HG02885 (cell line): Measurements from ENCODE around the gene SRRT.
"Not testable (repeated sequence)": the region's sequence is repeated elsewhere in the genome, so short reads cannot be mapped to it uniquely, and the experiment has no call there.

Experiments used
- ATAC-seq: cut with Tn5 transposase; IDR thresholded peaks from one replicate; pipeline ENCODE4 v1.9.1; 2021; ENCODE audit warnings: mild to moderate bottlenecking; ENCODE audit not compliant: unreplicated experiment, poor library complexity

SRRT gene

DNA sequence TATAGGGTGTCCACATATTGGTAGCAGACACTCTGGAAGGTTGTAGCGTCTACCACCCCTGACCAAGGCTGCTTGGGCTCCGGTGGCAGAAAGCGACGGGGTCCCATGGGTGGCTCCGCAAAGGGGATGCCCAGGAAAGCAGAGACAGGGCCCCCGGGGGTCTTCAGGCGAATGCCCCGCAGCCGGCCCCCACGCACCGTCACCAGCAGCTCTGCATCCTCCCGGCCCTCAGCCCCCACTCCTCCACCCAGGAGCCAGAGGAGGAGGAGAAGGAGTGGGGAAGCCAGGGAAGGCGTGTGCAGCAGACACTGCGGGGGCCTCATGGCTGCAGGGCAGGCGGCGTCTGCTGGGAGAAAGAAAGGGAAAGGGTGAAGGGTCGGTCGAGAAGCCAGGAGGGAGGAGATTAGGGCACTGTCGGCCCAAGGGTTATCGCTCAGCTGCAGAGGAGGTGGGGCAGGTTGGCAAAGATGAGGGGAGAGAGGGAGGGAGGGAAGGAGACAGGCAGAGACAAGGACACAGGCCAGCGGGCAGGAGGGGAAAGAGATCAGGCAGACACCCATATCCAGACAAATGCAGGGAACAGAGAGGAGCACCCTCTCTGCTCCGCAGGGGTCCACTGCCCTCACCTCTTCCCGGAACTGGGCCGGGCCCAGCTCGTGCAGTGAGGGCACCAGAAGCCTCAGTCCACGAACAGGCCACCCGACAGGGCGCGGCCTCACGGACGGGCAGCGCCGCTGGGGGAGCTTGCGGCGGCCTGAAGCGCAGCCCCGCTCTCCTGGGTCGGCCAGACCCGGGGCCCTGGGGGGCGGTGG, 19.2 kb downstream of the SRRT start:
- no peak for ATAC-seq

DNA sequence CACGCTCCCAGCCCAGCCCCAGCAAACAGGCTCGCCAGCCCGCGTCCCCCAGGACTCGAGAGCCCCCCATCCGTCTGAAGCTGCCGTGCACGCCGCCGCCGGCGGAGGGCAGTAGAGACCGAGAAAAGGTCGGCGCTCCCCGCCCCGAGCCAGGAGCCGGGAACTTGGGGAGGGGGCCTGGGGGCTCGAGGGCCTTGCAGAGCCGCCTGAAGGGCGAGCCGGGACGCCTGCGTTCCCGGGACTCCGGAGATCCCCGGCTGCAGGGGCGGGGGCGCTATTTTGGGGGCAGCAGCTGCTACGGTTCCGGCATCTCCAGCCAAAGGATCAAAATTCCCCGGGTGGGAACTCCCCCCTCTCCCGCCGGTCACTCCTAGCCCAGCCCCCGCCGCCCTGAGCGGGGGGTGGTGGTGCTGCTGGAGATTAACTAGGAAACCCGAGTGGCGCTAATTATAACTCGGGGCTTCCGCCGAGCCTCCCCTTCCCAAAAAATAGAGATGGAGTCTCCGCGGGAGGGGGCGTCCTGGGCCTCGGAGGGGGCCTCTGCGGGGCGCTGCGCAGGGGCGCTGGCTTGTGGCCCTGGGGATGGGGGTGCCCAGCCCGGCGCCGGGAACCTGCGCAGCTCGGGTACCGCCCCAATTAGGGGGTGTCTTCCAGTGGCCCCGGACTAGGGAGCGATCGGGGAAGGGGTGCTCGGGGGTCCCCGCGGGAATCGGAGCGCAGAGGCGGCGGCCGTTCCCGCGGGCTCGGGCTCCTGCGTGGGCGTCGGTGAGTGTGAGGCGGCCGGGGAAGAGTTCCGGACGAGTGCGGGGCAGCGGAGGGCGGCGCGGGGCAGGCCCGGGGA, 20.2 kb downstream of the SRRT start:
- no peak for ATAC-seq

DNA sequence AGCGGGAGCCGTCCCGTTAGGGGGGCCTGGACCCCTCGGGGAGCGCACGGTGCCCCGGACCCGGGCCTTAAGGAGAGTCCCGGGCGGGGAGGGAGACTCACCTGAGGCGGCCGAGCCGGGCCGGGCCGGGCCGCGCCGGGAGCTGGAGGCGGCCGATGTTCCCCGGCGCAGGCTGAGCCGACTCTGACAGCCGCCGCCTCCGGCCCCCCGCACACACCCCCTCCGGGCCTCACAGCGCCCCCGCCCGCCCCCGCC, 20.7 kb downstream of the SRRT start, which contains the start of gene ACHE:
TSS of gene ACHE (minus strand) at position 188 of the 255 bp plus-strand sequence. CDS start 1,656 bp downstream, outside the sequence.
- ATAC-seq: no peak

DNA sequence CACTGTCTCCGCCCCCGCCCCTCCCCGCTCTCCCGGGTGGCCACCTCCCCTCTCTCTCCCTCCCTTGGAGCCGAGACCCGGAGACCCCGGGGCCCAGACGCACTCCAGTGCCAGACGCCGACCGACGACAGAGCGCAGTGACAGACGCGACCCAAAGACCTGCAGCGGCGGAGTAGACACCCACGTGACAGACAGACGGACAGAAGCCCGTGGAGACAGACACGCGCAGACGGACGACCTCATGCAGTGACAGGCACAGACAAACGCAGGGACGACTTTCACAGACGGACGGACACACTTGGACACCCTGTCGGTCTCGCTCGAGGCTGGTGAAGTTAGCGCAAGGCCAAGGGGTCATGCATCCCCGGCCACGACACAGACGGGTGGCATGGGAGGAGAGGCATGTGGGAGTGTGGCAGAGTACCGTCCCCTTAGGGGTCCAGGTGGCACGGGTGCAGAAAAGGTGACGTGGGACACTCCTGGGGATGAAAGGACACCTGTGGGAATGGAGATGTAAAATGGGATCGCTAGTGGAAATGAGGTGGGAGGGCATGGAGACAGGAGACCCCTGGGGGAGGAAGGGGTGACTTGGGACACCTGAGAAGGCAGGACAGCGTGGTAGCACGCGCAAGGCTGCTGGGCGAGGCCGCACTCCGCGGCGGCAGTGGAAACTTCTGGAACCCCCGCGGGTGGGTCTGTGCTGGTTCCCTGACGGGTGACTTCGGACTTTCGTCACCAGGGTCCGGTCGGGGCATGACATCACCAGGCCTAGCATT, 21.2 kb downstream of the SRRT start:
- ATAC-seq: no peak

DNA sequence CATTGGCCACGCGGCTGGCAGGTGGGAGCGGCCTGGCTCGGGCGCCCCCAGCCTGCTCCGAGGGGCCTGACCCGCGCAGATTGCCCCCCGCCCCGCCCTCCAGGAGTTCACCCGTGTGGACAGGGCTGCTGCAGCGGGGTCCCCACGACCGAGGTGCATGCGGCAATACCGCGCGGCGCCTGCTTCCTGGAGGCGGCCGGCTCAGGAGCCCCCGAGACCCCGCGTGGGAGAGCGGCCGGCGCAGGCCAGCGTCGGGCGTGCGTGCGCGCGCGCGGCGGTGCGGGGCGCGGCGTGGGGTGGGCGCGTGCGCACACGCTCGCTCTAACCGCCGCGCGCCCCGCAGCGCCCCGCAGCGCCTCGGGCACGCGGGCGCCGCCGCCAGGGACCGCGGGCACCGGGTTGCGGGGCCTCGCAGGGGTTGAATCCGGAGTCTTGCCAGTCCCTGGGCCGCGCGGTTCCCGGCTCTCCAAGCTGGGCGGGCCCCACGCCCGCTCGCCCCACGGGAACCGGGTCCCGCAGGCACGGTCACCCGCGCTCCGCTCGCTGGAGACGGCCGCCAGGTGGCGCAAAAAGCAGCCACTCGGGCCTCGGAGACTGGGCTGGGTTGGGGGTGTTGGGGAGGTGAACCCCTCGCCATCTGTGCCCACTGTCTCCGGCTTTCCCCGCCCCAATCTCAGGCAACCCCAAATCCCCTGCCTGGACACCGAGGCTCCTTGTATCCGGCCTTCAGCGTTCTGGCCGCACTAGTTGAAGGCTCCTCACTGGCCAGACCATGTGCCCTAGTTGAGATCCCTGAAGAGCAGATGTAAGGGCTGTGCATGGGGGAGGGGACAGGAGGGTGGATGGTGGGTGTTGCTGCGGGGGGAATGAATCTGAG, 22.1 kb downstream of the SRRT start:
- ATAC-seq: no peak

DNA sequence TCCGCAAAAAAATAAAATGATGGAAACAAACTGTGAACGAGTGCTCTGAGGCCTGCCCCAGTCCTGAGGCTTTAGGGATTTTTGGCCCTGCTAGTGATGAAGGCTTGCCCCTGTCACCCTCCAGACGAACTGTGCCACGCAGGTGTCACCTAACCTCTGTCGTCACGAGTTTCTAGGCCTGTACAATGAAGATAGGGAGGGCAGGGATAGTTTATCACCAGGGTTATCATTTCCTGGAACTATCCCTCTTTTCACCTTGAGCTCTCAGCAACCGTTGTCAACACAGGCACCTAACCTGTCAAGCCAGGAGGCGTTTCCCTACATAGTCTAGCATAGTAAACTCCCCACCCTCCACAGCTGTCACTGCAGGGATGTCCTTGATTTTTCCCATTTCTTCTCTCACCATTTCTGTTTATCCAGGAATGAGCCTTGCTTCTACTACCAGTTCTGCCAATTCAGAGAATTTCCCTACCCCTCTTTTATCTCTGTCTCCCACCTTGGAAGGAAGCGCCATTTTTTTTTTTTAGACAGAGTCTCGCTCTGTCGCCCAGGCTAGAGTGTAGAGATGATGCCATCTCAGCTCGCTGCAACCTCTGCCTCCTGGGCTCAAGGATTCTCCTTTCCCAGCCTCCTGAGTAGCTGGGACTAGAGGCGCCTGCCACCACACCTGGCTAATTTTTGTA, 23.0 kb downstream of the SRRT start:
- no peak for ATAC-seq

DNA sequence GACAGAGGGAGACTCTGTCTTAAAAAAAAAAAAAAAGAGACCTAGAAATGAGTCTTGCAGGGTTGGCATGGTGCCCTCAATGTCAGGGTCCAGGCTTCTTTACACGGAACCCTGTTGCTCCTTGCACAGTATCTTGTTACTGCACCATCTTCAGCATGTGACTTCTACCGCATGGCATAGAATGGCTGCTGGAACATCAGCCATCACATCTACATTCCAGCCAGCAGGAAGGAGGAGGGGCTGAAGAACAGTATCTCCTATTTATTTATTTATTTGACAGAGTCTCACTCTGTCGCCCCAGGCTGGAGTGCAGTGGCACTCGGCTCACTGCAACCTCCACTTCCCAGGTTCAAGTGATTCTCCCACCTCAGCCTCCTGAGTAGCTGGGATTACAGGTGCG, 24.5 kb downstream of the SRRT start:
- no peak for ATAC-seq

DNA sequence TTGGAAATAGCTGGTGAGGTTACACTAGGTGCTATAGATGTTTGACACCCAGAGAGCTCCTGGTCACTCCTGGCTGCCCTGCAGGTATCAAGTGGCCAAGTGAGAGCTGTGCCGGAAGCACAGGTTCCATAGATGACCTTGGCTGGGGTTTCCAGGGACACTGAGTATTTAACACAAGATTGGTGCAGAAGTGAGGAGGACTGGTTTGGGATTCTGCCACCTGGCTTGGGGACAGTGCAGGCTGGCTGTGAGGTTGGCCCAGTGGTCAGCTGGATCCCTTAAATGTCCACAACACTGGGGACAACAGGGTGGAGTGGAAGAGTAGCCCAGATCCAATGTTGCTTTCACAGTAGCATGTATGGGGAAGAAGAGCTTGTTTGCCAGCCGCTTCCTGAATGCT, 26.1 kb downstream of the SRRT start:
- no peak for ATAC-seq

DNA sequence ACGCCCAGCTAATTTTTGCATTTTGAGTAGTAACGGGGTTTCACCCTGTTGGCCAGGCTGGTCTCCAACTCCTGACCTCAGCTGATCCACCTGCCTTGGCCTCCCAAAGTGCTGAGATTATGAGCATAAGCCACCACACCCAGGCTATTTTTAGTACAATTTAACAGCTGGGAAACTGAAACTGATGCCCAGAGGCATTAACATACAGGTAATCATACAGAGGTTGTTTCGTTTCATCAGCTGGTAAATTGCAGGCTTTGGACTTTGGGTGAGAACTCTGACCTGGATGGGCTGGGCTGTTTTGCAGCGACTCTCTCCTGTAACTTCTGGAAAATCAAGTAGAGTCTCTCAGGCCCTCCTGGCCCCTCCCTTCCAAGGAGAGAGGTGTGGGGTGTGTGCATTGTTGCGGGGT, 27.0 kb downstream of the SRRT start:
- no peak for ATAC-seq

DNA sequence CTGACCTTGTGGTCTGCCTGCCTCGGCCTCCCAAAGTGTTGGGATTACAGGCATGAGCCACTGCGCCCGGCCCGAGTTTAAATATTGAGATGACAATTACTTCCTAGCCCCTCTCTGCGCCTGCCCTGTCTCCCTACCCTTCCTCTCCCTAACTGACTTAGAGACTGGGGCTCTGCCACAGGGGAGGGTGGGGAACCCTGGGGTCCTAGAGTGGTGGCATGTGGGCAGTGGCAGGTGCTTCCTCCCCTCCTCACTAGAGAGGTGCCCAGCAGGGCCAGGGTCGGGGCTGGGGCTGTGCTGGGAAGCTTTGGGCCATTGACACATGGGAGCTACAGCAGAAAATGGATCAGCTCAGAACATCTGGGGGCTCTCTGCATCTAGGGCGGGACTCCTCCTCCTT, 27.7 kb downstream of the SRRT start:
- ATAC-seq: no peak

DNA sequence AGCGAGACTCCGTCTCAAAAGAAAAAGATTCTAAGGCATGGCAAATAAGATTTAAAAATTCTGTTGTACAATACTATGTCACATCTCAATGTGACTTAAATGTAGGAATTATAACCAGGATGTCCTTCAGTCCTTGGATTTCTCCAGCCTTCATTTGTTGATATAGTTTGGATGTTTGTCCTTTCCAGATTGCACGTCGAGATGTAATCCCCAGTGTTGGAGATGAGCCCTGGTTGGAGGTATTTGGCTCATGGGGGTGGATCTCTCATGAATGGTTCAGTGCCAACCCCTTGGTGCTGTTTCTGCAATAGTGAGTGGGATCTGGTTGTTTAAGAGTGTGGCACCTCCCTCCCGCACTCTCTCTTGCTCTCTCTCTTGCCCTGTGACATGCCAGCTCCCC, 33.6 kb downstream of the SRRT start:
- ATAC-seq: no peak

DNA sequence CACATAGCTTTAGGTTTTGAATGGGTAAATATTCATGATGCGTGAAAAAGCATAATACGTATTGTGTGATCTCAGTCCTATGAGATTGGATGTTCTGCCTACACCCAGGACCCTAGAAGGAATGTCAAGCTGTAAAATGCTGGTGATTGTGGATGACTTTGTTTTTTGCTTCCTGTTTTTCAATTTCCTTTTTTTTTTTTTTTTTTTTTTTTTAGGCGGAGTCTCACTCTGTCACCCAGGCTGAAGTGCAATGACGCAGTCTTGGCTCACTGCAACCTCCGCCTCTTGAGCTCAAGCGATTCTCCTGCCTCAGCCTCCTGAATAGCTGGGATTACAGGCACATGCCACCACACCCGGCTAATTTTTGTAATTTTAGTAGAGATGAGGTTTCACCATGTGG, 35.5 kb downstream of the SRRT start:
- ATAC-seq: not testable (repeated sequence)

DNA sequence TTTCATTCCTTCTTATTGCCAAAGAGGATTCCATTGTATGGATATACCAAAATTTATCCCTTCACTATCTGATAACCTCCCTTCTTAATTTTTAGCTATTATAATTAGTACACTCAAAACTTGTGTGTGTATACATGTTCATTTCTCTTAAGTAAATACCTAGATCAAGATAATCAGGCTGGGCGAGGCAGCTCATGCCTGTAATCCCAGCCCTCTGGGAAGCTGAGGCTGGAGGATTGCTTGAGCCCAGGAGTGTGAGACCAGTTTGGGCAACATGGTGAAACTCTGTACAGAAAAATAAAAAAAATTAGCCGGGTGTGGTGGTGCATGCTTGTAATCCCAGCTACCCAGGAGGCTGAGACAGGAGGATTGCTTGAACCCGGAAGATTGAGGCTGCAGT, 36.6 kb downstream of the SRRT start:
- ATAC-seq: no peak

DNA sequence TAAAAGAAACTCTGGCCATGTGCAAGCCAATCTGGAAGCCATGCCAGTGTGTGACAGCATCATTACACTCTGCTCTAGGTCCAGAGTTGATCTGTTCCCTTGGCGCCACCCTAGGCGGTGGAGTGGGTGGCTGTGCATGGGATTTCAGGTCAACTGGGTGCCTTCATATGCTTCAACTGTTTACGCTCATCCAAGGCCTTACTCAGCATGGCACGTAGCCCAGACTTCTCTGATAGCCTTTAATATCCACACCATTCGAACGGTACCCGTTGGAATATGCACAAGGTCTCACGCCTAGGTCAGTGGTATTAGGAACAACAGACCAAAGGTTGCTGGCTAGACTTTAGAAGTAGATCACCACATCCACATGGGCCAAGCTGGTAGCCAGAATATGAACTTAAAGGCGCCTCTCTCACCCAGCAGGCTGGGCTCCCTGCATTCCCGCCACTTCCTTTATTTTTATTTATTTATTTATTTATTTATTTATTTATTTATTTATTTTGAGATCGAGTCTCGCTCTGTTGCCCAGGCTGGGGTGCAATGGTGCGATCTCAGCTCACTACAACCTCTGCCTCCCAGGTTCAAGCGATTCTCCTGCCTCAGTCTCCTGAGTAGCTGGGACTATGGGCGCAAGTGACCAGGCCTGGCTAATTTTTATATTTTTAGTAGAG, 39.4 kb downstream of the SRRT start:
- ATAC-seq: no peak

DNA sequence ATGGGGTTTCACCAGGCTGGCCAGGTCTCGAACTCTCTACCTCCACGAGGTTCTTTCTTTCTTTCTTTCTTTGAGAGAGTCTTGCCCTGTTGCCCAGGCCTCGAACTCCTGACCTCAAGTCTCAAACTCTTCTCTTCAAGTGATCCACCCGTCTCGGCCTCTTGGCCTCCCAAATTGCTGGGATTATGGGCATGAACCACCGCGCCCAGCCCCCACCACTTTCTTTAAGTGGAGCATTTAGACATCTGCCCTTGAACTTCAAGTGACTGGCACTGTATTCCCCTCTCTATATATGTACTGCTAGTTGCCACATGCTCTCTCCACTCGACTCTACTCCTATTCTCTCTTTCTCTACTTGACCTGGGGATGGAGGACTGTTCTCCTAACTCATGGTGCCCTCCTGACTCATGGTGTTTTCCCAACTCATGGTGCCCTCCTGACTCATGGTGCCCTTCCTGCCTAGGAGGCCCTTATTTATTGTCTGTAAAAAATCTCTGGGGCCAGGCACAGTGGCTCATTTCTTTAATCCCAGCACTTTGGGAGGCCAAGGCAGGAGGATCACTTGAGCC, 40.1 kb downstream of the SRRT start:
- no peak for ATAC-seq

DNA sequence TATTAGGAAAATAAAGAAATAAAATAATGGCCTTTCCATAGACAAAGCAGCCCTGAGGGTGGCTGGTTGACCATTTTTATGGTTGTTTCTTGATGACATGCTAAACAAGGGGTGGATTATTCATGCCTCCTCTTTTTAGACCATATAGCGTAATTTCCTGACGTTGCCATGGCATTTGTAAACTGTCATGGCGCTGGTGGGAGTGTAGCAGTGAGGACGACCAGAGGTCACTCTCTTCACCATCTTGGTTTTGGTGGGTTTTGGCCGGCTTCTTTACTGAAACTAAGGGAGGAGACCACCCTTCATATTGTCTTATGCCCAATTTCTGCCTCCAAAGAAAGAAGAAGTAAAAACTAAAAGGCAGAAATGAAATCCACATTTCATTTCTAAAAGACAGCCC, 44.4 kb downstream of the SRRT start:
- not testable (repeated sequence) for ATAC-seq

DNA sequence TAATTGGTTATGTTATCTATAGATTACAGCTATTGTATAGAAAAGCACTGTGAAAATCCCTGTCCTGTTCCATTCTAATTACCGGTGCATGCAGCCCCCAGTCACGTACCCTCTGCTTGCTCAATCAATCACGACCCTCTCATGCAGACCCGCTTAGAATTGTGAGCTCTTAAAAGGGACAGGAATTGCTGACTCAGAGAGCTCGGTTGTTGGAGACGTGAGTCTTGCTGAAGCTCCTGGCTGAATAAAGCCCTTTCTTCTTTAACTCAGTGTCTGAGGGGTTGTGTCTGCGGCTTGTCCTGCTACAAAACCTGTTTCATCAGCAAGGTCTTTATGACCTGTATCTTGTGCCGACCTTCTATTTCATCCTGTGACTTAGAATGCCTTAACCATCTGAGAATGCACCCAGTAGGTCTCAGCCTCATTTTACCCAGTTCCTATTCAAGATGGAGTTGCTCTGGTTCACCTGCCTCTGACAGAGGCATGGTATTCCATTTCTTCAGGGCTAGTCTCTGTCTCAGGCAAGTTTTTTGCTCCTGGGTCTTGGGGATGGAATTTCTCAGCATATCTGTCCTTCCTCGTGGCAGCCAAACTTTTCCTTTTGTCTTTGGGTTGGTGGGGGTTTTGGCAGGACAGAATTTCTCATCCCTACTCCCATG, 45.0 kb downstream of the SRRT start:
- ATAC-seq: not testable (repeated sequence)

DNA sequence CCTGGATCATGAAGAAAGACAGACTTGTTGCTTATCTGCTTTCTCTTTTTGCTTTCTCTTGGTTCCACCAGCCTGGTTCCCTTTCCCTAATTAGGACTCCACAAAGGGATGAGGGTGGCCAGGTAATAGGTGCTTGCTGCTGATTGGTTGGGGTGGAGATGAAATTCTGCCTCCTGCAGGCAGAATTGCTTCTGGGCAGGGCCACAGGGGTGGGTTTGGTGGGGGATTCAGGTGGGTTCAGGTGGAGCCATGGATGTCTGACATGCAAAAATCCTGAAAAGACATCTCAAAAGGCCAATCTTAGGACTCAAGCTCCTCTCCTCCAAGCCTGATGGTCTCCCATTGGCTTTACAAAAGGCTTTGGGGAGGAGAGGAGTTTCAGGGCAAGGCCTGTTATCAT, 46.1 kb downstream of the SRRT start:
- no peak for ATAC-seq
